Hindlimb muscle (tissue), 1 donor: ENCODE results near the gene ADAMTS3. TPM values are rescaled to one million over a fixed set of nuclear protein-coding genes. Genes with fewer than 3 reads are reported as not detected.

Experiments
- DNase-seq: peaks from one replicate; pipeline ENCODE4 v3.0.0-alpha.2; 2013
- polyA plus RNA-seq: library from polyadenylated mRNA; unstranded; fragments of 120-200 nt; gene quantifications from one replicate; pipeline ENCODE4 v1.2.1, GENCODE V29; 2013; ENCODE audit not compliant: insufficient read length

ADAMTS3 gene
- polyA plus RNA-seq, 1 donor, result 1.6 TPM

- DNase-seq, result no peak
Measured at GRCh38 chr4:72286185-72286584, 282.8 kb downstream of the ADAMTS3 start.

GRCh38 chr4:72283357-72283756 is 285.7 kb downstream of the ADAMTS3 start:
- DNase-seq, result no peak

- no peak for DNase-seq
Measured at GRCh38 chr4:72280252-72280651, 288.8 kb downstream of the ADAMTS3 start.

- DNase-seq, result peak; percentile 23
Measured at GRCh38 chr4:72275381-72275780, 293.6 kb downstream of the ADAMTS3 start.

DNA sequence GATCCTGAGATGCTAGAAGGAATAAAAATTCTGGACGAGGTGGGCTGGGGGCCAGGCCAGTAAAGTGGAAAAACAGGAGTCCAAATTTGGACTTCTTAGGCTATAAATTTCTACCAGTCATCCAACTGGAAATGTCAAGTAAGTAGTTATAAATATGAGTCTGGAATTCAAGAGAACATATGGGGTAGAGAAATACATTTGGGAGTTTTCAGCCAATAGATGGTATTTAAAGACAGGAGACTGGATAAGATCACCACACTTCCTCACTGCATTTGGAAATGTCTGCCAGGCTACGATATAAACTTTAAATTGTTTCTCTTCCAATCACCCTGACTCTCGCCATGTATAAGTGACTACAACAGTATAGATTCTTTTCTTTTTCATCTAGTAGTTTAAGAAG is 294.8 kb downstream of the ADAMTS3 start:
- no peak for DNase-seq

- DNase-seq, result no peak
Measured at GRCh38 chr4:72255269-72255668, 313.8 kb downstream of the ADAMTS3 start.

GRCh38 chr4:72243641-72244040 is 325.4 kb downstream of the ADAMTS3 start:
- no peak for DNase-seq

DNA sequence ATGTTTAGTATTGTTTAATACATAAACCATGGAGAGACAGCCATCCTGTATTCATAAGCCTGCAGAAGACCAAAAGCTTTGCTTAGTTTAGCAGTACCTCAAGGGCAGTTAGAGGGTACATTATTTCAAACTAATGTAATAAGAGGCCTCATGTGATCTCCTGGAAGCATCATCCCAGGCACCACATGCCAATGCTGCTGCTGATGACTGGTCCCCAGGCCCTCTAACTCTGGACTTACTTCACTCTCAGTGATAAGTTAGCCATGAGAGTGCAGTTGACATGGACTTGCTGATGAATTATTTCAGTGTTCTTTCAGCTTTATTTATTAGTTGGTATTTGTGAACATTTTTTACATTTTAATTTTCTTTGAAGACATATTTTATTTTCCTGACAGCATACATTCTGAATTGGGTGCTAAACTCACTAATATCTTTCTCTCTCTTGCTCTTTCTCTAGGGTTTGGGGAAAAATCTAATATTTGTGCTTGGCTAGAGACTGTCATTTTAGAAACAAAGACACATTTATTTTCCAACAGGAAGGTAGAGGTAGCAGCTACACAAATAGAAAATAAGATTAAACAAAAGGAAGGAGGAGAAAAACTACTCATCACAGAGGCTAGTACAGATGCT is 329.4 kb downstream of the ADAMTS3 start:
- no peak for DNase-seq
